GM18858 (cell line): ENCODE data around the gene ABCA4.

ENCODE experiments used
- ATAC-seq: cut with Tn5 transposase; IDR thresholded peaks from one replicate; pipeline ENCODE4 v1.9.1; 2021; ENCODE audit not compliant: unreplicated experiment

Gene ABCA4

GRCh38 chr1:93980320-93981273 is 140.4 kb downstream of the ABCA4 start:
- no peak for ATAC-seq

- ATAC-seq, result no peak
Measured at GRCh38 chr1:93979718-93980319, 141.1 kb downstream of the ABCA4 start.

GRCh38 chr1:93979040-93979717 is 141.8 kb downstream of the ABCA4 start:
- ATAC-seq, result no peak

GRCh38 chr1:93977598-93977945 is 143.4 kb downstream of the ABCA4 start:
- no peak for ATAC-seq

- ATAC-seq, result no peak
Measured at GRCh38 chr1:93976711-93977597, 144.0 kb downstream of the ABCA4 start.

- ATAC-seq, result no peak
Measured at GRCh38 chr1:93976291-93976690, 144.7 kb downstream of the ABCA4 start.

- ATAC-seq, result no peak
Measured at GRCh38 chr1:93972341-93972740, 148.6 kb downstream of the ABCA4 start.

- ATAC-seq, result no peak
Measured at GRCh38 chr1:93969887-93970286, 151.1 kb downstream of the ABCA4 start.

- no peak for ATAC-seq
Measured at GRCh38 chr1:93969371-93969770, 151.6 kb downstream of the ABCA4 start.

GRCh38 chr1:93967306-93967705 is 153.6 kb downstream of the ABCA4 start:
- no peak for ATAC-seq

GRCh38 chr1:93965888-93966287 is 155.1 kb downstream of the ABCA4 start:
- no peak for ATAC-seq

- ATAC-seq, result no peak
Measured at GRCh38 chr1:93965256-93965655, 155.7 kb downstream of the ABCA4 start.

GRCh38 chr1:93964777-93965200 is 156.2 kb downstream of the ABCA4 start:
- no peak for ATAC-seq

GRCh38 chr1:93964096-93964776 is 156.7 kb downstream of the ABCA4 start:
- no peak for ATAC-seq

GRCh38 chr1:93963585-93963984 is 157.4 kb downstream of the ABCA4 start:
- ATAC-seq, result no peak

GRCh38 chr1:93961906-93962305 is 159.0 kb downstream of the ABCA4 start:
- ATAC-seq, result no peak

GRCh38 chr1:93961443-93961842 is 159.5 kb downstream of the ABCA4 start:
- ATAC-seq, result no peak

- ATAC-seq, result no peak
Measured at GRCh38 chr1:93960641-93961147, 160.3 kb downstream of the ABCA4 start.

- no peak for ATAC-seq
Measured at GRCh38 chr1:93959413-93959812, 161.5 kb downstream of the ABCA4 start.

GRCh38 chr1:93958726-93959100 is 162.2 kb downstream of the ABCA4 start:
- ATAC-seq, result no peak
